Cardiac muscle cell (in vitro differentiated cells and primary cell): Measurements from ENCODE around the gene SLC50A1. TPM values are rescaled to one million over a fixed set of nuclear protein-coding genes. Genes with fewer than 3 reads are reported as not detected.

Source experiments
- DNase-seq, 2 donors: peaks; one replicate each; pipeline versions ENCODE4 v3.0.0 to v3.0.0-alpha.2; 2010 to 2017; ENCODE audit warnings: low read depth in 1 of 2, low spot score in 1 of 2
- H3K27ac ChIP-seq: fragments of 200-600 bp; sonication (generic); 2 replicates; pipeline ENCODE4 v1.5.1; 2016
- H3K27me3 ChIP-seq: fragments of 200-600 bp; sonication (generic); 2 replicates; pipeline ENCODE4 v1.6.0; 2016; ENCODE audit warnings: control low read depth
- H3K36me3 ChIP-seq: fragments of 200-600 bp; sonication (generic); 2 replicates; pipeline ENCODE4 v1.5.1; 2016; ENCODE audit warnings: control low read depth
- H3K4me1 ChIP-seq: fragments of 200-600 bp; sonication (generic); 2 replicates; pipeline ENCODE4 v1.8.1; 2017; ENCODE audit warnings: low read depth, mild to moderate bottlenecking, mixed run types
- H3K4me3 ChIP-seq: fragments of 200-600 bp; sonication (generic); 2 replicates; pipeline ENCODE4 v1.5.1; 2016; ENCODE audit warnings: mild to moderate bottlenecking
- H3K9me3 ChIP-seq: fragments of 200-600 bp; sonication (generic); 2 replicates; pipeline ENCODE4 v1.5.1; 2017; ENCODE audit warnings: low read depth, mild to moderate bottlenecking, control low read depth
- polyA plus RNA-seq: library from polyadenylated mRNA; unstranded; fragments of >200 nt; fragmentation: Nextera tagmentation; extraction: Ambion mirVana; gene quantifications from 2 replicates; pipeline ENCODE4 v1.2.1, GENCODE V29; 2016
- total RNA-seq: library from RNA; depleted of rRNA; stranded (reverse); fragments of >200 nt; gene quantifications from 2 replicates; pipeline ENCODE4 v1.2.3, GENCODE V29; 2016
- TF ChIP-seq, protein P1 (sequence below): IDR thresholded peaks from 2 replicates; pipeline ENCODE4 v1.5.1; 2012; ENCODE audit warnings: low read depth, mild to moderate bottlenecking, low read length

Gene SLC50A1
- total RNA-seq (18.4 and 20.9 TPM in 2 replicates), polyA plus RNA-seq (45.1 and 50.7 TPM in 2 replicates)

GRCh38 chr1:155135415-155136028 lies at the start of gene SLC50A1:
Gene SLC50A1 (plus strand): TSS chr1:155135852. CDS start chr1:155135912, 60 bp downstream.
- Histone ChIP-seq H3K36me3 (peaks cover 28% of the 10 kb centered on the region), H3K27me3 (no peaks in the 10 kb centered on the region), H3K4me1 (peaks cover 17% of the 10 kb centered on the region), H3K27ac (peak within 1 kb of the TSS; percentile 93), H3K4me3 (peak within 1 kb of the TSS; percentile 47), H3K9me3 (no peaks in the 10 kb centered on the region)
- TF ChIP-seq, protein P1, sequence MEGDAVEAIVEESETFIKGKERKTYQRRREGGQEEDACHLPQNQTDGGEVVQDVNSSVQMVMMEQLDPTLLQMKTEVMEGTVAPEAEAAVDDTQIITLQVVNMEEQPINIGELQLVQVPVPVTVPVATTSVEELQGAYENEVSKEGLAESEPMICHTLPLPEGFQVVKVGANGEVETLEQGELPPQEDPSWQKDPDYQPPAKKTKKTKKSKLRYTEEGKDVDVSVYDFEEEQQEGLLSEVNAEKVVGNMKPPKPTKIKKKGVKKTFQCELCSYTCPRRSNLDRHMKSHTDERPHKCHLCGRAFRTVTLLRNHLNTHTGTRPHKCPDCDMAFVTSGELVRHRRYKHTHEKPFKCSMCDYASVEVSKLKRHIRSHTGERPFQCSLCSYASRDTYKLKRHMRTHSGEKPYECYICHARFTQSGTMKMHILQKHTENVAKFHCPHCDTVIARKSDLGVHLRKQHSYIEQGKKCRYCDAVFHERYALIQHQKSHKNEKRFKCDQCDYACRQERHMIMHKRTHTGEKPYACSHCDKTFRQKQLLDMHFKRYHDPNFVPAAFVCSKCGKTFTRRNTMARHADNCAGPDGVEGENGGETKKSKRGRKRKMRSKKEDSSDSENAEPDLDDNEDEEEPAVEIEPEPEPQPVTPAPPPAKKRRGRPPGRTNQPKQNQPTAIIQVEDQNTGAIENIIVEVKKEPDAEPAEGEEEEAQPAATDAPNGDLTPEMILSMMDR = no peak
- DNase-seq = peak; percentile 97 to 98

- Histone ChIP-seq H3K4me3 (peak overlapping the region; percentile 74), H3K27ac (no peak overlapping the region), H3K4me1 (peaks cover 10% of the 10 kb centered on the region), H3K27me3 (peaks cover 25% of the 10 kb centered on the region), H3K9me3 (no peaks in the 10 kb centered on the region), H3K36me3 (no peaks in the 10 kb centered on the region)
- peak; percentile 59 to 68 for DNase-seq
- TF ChIP-seq, protein P1 = peak; percentile 87
These were observed 49.4 kb upstream of the SLC50A1 start for GRCh38 chr1:155086128-155086741.

DNA sequence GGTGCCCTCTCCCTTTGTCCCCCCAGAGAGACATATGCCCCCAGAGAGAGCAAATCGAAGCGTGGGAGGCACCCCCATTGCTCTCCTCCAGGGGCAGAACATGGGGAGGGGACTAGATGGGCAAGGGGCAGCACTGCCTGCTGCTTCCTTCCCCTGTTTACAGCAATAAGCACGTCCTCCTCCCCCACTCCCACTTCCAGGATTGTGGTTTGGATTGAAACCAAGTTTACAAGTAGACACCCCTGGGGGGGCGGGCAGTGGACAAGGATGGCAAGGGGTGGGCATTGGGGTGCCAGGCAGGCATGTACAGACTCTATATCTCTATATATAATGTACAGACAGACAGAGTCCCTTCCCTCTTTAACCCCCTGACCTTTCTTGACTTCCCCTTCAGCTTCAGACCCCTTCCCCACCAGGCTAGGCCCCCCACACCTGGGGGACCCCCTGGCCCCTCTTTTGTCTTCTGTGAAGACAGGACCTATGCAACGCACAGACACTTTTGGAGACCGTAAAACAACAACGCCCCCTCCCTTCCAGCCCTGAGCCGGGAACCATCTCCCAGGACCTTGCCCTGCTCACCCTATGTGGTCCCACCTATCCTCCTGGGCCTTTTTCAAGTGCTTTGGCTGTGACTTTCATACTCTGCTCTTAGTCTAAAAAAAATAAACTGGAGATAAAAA lies 48.7 kb upstream of the SLC50A1 start:
- Histone ChIP-seq H3K4me1 (peaks cover 10% of the 10 kb centered on the region), H3K4me3 (no peak overlapping the region), H3K27me3 (peaks cover 17% of the 10 kb centered on the region), H3K27ac (no peak overlapping the region), H3K36me3 (no peaks in the 10 kb centered on the region), H3K9me3 (no peaks in the 10 kb centered on the region)
- DNase-seq = peak in 1 of 2 donors; percentile 28
- TF ChIP-seq, protein P1 = peak; percentile 18

DNA sequence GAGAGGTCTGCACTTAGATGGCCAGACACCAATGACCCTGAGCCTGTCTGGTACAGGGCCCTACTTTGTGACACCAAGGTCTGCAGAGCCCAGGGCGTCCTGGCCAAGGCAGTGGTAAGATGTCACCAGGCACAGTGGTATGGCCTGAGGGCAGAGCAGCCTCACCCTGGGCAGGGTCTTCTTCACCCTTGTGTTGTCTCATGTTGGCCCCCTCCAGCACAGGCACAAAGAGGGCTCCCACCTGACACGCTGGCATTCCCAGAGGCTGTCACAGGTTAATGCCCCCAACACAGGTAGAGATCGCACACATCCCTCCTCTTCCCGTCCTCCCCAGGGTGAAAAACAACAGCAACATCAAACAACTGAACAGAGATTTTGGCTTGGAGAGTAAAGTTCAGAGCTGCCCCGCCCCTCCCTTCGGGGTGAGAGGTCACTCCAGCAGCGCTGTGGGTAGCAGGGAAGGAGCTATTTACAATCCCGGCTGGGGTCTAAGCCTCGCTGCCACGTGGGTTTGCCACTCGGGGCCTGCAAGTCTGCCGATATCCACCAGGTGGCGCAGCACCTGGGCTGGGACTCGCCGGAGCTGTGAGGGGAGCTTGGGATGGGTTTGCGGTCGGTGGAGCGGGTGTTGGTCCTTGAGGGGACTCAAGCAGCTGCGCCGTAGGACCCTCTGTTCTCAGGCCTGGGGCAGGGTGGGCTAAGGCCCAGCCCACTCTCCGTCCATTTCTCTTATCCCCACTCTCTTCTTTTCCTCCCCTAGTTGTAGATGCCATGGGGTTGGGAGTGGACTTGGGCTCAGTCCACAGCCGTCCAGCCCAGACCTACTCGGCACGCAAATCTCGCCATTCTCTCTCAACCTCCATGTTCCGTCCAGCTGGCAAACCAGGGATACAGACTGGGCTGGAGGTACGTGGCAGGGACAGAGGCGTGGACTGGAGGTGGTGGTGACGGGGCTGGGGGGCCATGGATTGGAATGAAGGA lies 44.3 kb upstream of the SLC50A1 start:
- peaks cover 24% of the 10 kb centered on the region for H3K4me1 ChIP-seq
- TF ChIP-seq, protein P1 = peak; percentile 96
- H3K9me3 ChIP-seq = no peaks in the 10 kb centered on the region
- peak; percentile 81 to 85 for DNase-seq
- no peak overlapping the region for H3K27ac ChIP-seq
- no peak overlapping the region for H3K4me3 ChIP-seq
- H3K36me3 ChIP-seq = no peaks in the 10 kb centered on the region
- no peaks in the 10 kb centered on the region for H3K27me3 ChIP-seq

GRCh38 chr1:155092131-155092530 lies 43.5 kb upstream of the SLC50A1 start:
- H3K9me3 ChIP-seq = no peaks in the 10 kb centered on the region
- peaks cover 21% of the 10 kb centered on the region for H3K4me1 ChIP-seq
- H3K27ac ChIP-seq = no peak overlapping the region
- no peak for DNase-seq
- H3K27me3 ChIP-seq = no peaks in the 10 kb centered on the region
- no peaks in the 10 kb centered on the region for H3K36me3 ChIP-seq
- TF ChIP-seq, protein P1 = no peak
- H3K4me3 ChIP-seq = no peak overlapping the region
